SK-N-SH (cell line): ENCODE measurements around the gene LIN52. TPM values are rescaled to one million over a fixed set of nuclear protein-coding genes. Genes with fewer than 3 reads are reported as not detected.

Experiments
- CTCF ChIA-PET: fragments of 300-600, 350-600 bp; formaldehyde crosslinking; extraction: SDS; loops from one replicate; lab custom pipeline; 2021; lab: Yijun Ruan, JAX
- POLR2A ChIA-PET: fragments of 350-600 bp; sonication (Branson Sonifier 250); formaldehyde crosslinking; extraction: SDS; loops from one replicate; lab custom pipeline; 2020; ENCODE audit warnings: antibody characterized with exemption, inconsistent platforms; lab: Yijun Ruan, JAX
- DNase-seq: peaks from one replicate; pipeline ENCODE4 v3.0.0; 2012
- H2AFZ ChIP-seq: fragments of 200-600 bp; sonication (generic); 2 replicates; pipeline ENCODE4 v1.8.1; 2016; ENCODE audit warnings: antibody characterized with exemption, mild to moderate bottlenecking, low read depth
- H3F3A ChIP-seq: fragments of 200-600 bp; sonication (generic); replicated peaks from 2 replicates; pipeline ENCODE3; 2016; ENCODE audit warnings: antibody characterized with exemption, mild to moderate bottlenecking; ENCODE audit not compliant: insufficient read depth
- H3K27ac ChIP-seq, 2 experiments: fragments of 200-500 bp in 1 of 2; fragments of 200-600 bp in 1 of 2; sonication (Bioruptor generic) in 1 of 2; sonication (generic), shearing (Covaris generic) in 1 of 2; 2 replicates each; pipeline versions ENCODE4 v1.5.1 to v1.6.1; 2014 to 2016; ENCODE audit warnings: low read depth in 2 of 2, inconsistent platforms in 1 of 2, low read length in 1 of 2, mild to moderate bottlenecking in 1 of 2, mixed read lengths in 1 of 2
- H3K27me3 ChIP-seq: fragments of 200-600 bp; sonication (generic), shearing (Covaris generic); 2 replicates; pipeline ENCODE4 v1.6.1; 2016; ENCODE audit warnings: mixed run types; ENCODE audit not compliant: insufficient read depth
- H3K36me3 ChIP-seq, 2 experiments: fragments of 200-500 bp in 1 of 2; fragments of 200-600 bp in 1 of 2; sonication (Bioruptor generic) in 1 of 2; sonication (generic) in 1 of 2; replicated peaks in 1 of 2; 2 replicates each; pipeline versions ENCODE3 to v1.5.1; 2014 to 2016; ENCODE audit warnings: low read length in 1 of 2, mild to moderate bottlenecking in 1 of 2; ENCODE audit not compliant: insufficient read depth in 2 of 2, control insufficient read depth in 1 of 2
- H3K4me1 ChIP-seq, 2 experiments: fragments of 200-500 bp in 1 of 2; fragments of 200-600 bp in 1 of 2; sonication (Bioruptor generic) in 1 of 2; sonication (generic), shearing (Covaris generic) in 1 of 2; 2 replicates each; pipeline versions ENCODE4 v1.5.1 to v1.6.1; 2014 to 2016; ENCODE audit warnings: low read depth in 1 of 2, low read length in 1 of 2, mixed run types in 1 of 2; ENCODE audit not compliant: insufficient read depth in 2 of 2, control insufficient read depth in 1 of 2
- H3K4me2 ChIP-seq: fragments of 200-600 bp; sonication (generic), shearing (Covaris generic); 2 replicates; pipeline ENCODE4 v1.6.1; 2017; ENCODE audit warnings: mixed run types
- H3K4me3 ChIP-seq, 2 experiments: fragments of 200-500 bp in 1 of 2; fragments of 200-600 bp in 1 of 2; sonication (Bioruptor generic) in 1 of 2; sonication (generic), shearing (Covaris generic) in 1 of 2; 2 replicates each; pipeline versions ENCODE4 v1.5.1 to v1.8.1; 2014 to 2016; ENCODE audit warnings: low read depth in 2 of 2, inconsistent platforms in 1 of 2, low read length in 1 of 2, mild to moderate bottlenecking in 1 of 2, mixed read lengths in 1 of 2, moderate library complexity in 1 of 2
- H3K79me2 ChIP-seq: fragments of 200-600 bp; sonication (generic); 2 replicates; pipeline ENCODE4 v1.8.1; 2017; ENCODE audit warnings: mild to moderate bottlenecking; ENCODE audit not compliant: insufficient read depth
- H3K9ac ChIP-seq: fragments of 200-600 bp; sonication (generic); 2 replicates; pipeline ENCODE4 v1.6.1; 2017; ENCODE audit warnings: mixed run types
- H3K9me2 ChIP-seq: fragments of 200-600 bp; sonication (generic); 2 replicates; pipeline ENCODE4 v1.6.1; 2017; ENCODE audit warnings: mixed run types
- H3K9me3 ChIP-seq: fragments of 200-600 bp; sonication (generic); 2 replicates; pipeline ENCODE4 v1.6.1; 2017; ENCODE audit warnings: mixed run types, mild to moderate bottlenecking, moderate library complexity
- H4K20me1 ChIP-seq: fragments of 200-600 bp; sonication (generic); 2 replicates; pipeline ENCODE4 v1.6.1; 2017; ENCODE audit warnings: mild to moderate bottlenecking, mixed run types; ENCODE audit not compliant: insufficient read depth
- ELF1 ChIP-seq: IDR thresholded peaks from 2 replicates; pipeline ENCODE4 v1.4.0; 2012
- EP300 ChIP-seq, 2 experiments: IDR thresholded peaks; 2 replicates each; pipeline versions ENCODE4 v1.4.0 to v1.6.1; 2012; ENCODE audit warnings: borderline replicate concordance in 1 of 2, low read depth in 1 of 2, low read length in 1 of 2
- EZH2phosphoT487 ChIP-seq: fragments of 200-600 bp; sonication (generic); IDR thresholded peaks from 2 replicates; pipeline ENCODE4 v1.6.1; 2017; ENCODE audit warnings: low read depth, mixed run types, mild to moderate bottlenecking, antibody characterized with exemption, moderate library complexity, borderline replicate concordance
- FOSL2 ChIP-seq: IDR thresholded peaks from 2 replicates; pipeline ENCODE4 v1.4.0; 2012; ENCODE audit warnings: low read depth, mild to moderate bottlenecking, moderate library complexity, borderline replicate concordance
- FOXM1 ChIP-seq: IDR thresholded peaks from 2 replicates; pipeline ENCODE4 v1.4.0; 2012; ENCODE audit warnings: low read depth, mild to moderate bottlenecking
- MAX ChIP-seq: IDR thresholded peaks from 2 replicates; pipeline ENCODE4 v1.4.0; 2012; ENCODE audit warnings: low read depth
- NFIC ChIP-seq: IDR thresholded peaks from 2 replicates; pipeline ENCODE4 v1.4.0; 2012; ENCODE audit warnings: borderline replicate concordance
- RAD21 ChIP-seq: IDR thresholded peaks from 2 replicates; pipeline ENCODE4 v1.6.1; 2012; ENCODE audit warnings: mild to moderate bottlenecking, low read length
- RCOR1 ChIP-seq: fragments of 150-350 bp; IDR thresholded peaks from 2 replicates; pipeline ENCODE4 v1.6.1; 2017; ENCODE audit warnings: antibody characterized with exemption, low read length
- RXRA ChIP-seq: IDR thresholded peaks from 2 replicates; pipeline ENCODE4 v1.4.0; 2012; ENCODE audit warnings: low read depth, mild to moderate bottlenecking, borderline replicate concordance
- SIN3A ChIP-seq: IDR thresholded peaks from 2 replicates; pipeline ENCODE4 v1.6.1; 2012; ENCODE audit warnings: low read depth, mild to moderate bottlenecking, low read length, moderate library complexity, borderline replicate concordance
- TAF1 ChIP-seq: IDR thresholded peaks from 2 replicates; pipeline ENCODE4 v1.6.1; 2012; ENCODE audit warnings: low read depth, mild to moderate bottlenecking, low read length, moderate library complexity, borderline replicate concordance
- YY1 ChIP-seq: IDR thresholded peaks from 2 replicates; pipeline ENCODE4 v1.4.0; 2012; ENCODE audit warnings: low read depth, mild to moderate bottlenecking
- ZBTB33 ChIP-seq: IDR thresholded peaks from 2 replicates; pipeline ENCODE4 v1.4.0; 2012; ENCODE audit warnings: low read depth, borderline replicate concordance
- WGBS: methylation state at CpG from one replicate; pipeline ENCODE4 v1.1.6; 2017; ENCODE audit warnings: low lambda C conversion rate; 5-methylcytosine and 5-hydroxymethylcytosine counted together
- polyA plus RNA-seq, 3 experiments: library from polyadenylated mRNA; depleted of rRNA; stranded (reverse); fragments of >200 nt; gene quantifications; 2 replicates each; pipeline ENCODE4 v1.2.3, GENCODE V29; 2012
- TF ChIP-seq, protein P1 (sequence below): fragments of 150-350 bp; IDR thresholded peaks from 2 replicates; pipeline ENCODE4 v1.6.1; 2017; ENCODE audit warnings: antibody characterized with exemption, low read length, low read depth, borderline replicate concordance
- TF ChIP-seq, protein P2 (sequence below): fragments of 150-350 bp; IDR thresholded peaks from 2 replicates; pipeline ENCODE4 v1.6.1; 2016; ENCODE audit warnings: mild to moderate bottlenecking, low read depth, low read length

LIN52 gene
- polyA plus RNA-seq, 1 of the 3 experiments (the other 2 are of a cell fraction): 4.9 TPM

DNA sequence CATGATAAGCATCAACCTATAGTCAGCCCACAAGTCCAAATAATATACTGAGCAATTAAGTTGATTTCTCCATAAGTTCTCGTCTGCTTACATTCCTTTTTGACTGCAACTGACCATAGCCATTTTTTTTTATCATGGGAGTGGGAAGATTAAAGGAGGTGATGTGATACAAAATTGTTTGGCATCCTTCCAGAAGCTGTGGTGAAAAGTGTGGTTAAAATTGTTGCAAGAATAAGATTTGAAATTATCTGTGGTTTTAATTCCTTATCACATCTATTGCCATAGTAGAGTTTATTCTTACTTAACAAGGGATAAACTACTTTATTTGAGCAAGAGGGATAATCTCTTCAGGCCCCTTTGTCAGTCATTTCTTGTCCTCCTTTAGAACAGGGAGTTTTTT lies 50.7 kb downstream of the LIN52 start:
- DNase-seq: no peak
- H3K4me2 ChIP-seq: no peak overlapping the region
- no peaks in the 10 kb centered on the region for H3F3A ChIP-seq
- no peaks in the 10 kb centered on the region for H3K79me2 ChIP-seq
- no peaks in the 10 kb centered on the region for H3K9me3 ChIP-seq
- no peak overlapping the region for H2AFZ ChIP-seq
- no peaks in the 10 kb centered on the region for H3K9me2 ChIP-seq
- no peaks in the 10 kb centered on the region for H4K20me1 ChIP-seq
- CTCF ChIA-PET: no interaction called here
- TF ChIP-seq MAX (no peak), ELF1 (no peak), FOSL2 (no peak), TAF1 (no peak), RXRA (no peak), YY1 (no peak), FOXM1 (no peak), ZBTB33 (no peak), RAD21 (no peak), EZH2phosphoT487 (no peak), NFIC (no peak), RCOR1 (no peak), SIN3A (no peak), EP300 (IDR thresholded peaks at IDR 0.05; ENCODE audit: borderline replicate concordance in 1 of 2, low read depth in 1 of 2, low read length in 1 of 2) (no peak)
- TF ChIP-seq, protein P1, sequence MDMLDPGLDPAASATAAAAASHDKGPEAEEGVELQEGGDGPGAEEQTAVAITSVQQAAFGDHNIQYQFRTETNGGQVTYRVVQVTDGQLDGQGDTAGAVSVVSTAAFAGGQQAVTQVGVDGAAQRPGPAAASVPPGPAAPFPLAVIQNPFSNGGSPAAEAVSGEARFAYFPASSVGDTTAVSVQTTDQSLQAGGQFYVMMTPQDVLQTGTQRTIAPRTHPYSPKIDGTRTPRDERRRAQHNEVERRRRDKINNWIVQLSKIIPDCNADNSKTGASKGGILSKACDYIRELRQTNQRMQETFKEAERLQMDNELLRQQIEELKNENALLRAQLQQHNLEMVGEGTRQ: no peak
- TF ChIP-seq, protein P2, sequence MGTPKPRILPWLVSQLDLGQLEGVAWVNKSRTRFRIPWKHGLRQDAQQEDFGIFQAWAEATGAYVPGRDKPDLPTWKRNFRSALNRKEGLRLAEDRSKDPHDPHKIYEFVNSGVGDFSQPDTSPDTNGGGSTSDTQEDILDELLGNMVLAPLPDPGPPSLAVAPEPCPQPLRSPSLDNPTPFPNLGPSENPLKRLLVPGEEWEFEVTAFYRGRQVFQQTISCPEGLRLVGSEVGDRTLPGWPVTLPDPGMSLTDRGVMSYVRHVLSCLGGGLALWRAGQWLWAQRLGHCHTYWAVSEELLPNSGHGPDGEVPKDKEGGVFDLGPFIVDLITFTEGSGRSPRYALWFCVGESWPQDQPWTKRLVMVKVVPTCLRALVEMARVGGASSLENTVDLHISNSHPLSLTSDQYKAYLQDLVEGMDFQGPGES: no peak
- TF ChIP-seq, all 33 proteins: peak for 0
- POLR2A ChIA-PET: no interaction called here
- Histone ChIP-seq H3K36me3 (peaks cover 0 to 3% of the 10 kb centered on the region in 2 experiments), H3K4me3 (no peak overlapping the region), H3K27me3 (no peaks in the 10 kb centered on the region), H3K27ac (no peak overlapping the region), H3K9ac (no peak overlapping the region), H3K4me1 (peaks cover 0 to under 1% of the 10 kb centered on the region in 2 experiments; a peak in 2 of 4 replicates)
- WGBS: 67% methylated on average over 1 of the region's 1 CpG
